ENCODE measurements around the gene SLC6A1.
A peak's percentile ranks its signal among the peaks of the same experiment; 100 is the strongest.

DNA sequence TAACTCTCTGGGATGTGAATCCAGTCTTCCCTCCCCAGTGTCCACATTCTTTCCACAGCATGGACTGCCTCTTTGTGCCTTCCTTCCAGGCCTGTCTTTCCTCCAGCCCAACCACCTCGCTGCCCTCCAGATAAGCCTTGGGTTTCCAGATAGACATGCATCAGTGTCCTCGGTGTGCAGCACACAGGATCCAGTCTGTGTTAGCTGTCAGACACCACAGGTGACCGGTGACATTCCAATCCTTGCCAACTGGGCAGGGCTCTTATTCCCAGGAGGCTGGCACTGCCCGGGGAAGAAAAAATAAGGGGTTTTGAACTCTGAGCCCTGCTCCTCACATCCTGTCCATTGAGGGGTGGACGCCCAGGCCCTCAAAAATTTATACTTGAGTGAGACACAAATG, 6.0 kb upstream of the SLC6A1 start:
- TF ChIP-seq, protein P1, sequence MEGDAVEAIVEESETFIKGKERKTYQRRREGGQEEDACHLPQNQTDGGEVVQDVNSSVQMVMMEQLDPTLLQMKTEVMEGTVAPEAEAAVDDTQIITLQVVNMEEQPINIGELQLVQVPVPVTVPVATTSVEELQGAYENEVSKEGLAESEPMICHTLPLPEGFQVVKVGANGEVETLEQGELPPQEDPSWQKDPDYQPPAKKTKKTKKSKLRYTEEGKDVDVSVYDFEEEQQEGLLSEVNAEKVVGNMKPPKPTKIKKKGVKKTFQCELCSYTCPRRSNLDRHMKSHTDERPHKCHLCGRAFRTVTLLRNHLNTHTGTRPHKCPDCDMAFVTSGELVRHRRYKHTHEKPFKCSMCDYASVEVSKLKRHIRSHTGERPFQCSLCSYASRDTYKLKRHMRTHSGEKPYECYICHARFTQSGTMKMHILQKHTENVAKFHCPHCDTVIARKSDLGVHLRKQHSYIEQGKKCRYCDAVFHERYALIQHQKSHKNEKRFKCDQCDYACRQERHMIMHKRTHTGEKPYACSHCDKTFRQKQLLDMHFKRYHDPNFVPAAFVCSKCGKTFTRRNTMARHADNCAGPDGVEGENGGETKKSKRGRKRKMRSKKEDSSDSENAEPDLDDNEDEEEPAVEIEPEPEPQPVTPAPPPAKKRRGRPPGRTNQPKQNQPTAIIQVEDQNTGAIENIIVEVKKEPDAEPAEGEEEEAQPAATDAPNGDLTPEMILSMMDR (IDR thresholded peaks at IDR 0.05; ENCODE audit: low read depth, low read length, missing input control): no peak
- TF ChIP-seq YY1 (IDR thresholded peaks at IDR 0.05): peak; percentile 13
- TF ChIP-seq RAD21 (IDR thresholded peaks at IDR 0.05): no peak
- TF ChIP-seq GABPA (IDR thresholded peaks at IDR 0.05 in 1 of 2, conservative IDR thresholded peaks at IDR 0.05 in 1 of 2): no peak
- TF ChIP-seq NR2F2 (IDR thresholded peaks at IDR 0.05): no peak
- TF ChIP-seq, protein P2, sequence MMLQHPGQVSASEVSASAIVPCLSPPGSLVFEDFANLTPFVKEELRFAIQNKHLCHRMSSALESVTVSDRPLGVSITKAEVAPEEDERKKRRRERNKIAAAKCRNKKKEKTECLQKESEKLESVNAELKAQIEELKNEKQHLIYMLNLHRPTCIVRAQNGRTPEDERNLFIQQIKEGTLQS (IDR thresholded peaks at IDR 0.05): no peak
- no peak for TF ChIP-seq JUND (IDR thresholded peaks at IDR 0.05)
- TF ChIP-seq, protein P3, sequence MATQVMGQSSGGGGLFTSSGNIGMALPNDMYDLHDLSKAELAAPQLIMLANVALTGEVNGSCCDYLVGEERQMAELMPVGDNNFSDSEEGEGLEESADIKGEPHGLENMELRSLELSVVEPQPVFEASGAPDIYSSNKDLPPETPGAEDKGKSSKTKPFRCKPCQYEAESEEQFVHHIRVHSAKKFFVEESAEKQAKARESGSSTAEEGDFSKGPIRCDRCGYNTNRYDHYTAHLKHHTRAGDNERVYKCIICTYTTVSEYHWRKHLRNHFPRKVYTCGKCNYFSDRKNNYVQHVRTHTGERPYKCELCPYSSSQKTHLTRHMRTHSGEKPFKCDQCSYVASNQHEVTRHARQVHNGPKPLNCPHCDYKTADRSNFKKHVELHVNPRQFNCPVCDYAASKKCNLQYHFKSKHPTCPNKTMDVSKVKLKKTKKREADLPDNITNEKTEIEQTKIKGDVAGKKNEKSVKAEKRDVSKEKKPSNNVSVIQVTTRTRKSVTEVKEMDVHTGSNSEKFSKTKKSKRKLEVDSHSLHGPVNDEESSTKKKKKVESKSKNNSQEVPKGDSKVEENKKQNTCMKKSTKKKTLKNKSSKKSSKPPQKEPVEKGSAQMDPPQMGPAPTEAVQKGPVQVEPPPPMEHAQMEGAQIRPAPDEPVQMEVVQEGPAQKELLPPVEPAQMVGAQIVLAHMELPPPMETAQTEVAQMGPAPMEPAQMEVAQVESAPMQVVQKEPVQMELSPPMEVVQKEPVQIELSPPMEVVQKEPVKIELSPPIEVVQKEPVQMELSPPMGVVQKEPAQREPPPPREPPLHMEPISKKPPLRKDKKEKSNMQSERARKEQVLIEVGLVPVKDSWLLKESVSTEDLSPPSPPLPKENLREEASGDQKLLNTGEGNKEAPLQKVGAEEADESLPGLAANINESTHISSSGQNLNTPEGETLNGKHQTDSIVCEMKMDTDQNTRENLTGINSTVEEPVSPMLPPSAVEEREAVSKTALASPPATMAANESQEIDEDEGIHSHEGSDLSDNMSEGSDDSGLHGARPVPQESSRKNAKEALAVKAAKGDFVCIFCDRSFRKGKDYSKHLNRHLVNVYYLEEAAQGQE (IDR thresholded peaks at IDR 0.05): no peak
- TF ChIP-seq, protein P4, sequence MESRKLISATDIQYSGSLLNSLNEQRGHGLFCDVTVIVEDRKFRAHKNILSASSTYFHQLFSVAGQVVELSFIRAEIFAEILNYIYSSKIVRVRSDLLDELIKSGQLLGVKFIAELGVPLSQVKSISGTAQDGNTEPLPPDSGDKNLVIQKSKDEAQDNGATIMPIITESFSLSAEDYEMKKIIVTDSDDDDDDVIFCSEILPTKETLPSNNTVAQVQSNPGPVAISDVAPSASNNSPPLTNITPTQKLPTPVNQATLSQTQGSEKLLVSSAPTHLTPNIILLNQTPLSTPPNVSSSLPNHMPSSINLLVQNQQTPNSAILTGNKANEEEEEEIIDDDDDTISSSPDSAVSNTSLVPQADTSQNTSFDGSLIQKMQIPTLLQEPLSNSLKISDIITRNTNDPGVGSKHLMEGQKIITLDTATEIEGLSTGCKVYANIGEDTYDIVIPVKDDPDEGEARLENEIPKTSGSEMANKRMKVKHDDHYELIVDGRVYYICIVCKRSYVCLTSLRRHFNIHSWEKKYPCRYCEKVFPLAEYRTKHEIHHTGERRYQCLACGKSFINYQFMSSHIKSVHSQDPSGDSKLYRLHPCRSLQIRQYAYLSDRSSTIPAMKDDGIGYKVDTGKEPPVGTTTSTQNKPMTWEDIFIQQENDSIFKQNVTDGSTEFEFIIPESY (IDR thresholded peaks at IDR 0.05): no peak

Data from liver (tissue), 3 donors.